ENCODE data around the gene FREM3.

Gene FREM3

DNA sequence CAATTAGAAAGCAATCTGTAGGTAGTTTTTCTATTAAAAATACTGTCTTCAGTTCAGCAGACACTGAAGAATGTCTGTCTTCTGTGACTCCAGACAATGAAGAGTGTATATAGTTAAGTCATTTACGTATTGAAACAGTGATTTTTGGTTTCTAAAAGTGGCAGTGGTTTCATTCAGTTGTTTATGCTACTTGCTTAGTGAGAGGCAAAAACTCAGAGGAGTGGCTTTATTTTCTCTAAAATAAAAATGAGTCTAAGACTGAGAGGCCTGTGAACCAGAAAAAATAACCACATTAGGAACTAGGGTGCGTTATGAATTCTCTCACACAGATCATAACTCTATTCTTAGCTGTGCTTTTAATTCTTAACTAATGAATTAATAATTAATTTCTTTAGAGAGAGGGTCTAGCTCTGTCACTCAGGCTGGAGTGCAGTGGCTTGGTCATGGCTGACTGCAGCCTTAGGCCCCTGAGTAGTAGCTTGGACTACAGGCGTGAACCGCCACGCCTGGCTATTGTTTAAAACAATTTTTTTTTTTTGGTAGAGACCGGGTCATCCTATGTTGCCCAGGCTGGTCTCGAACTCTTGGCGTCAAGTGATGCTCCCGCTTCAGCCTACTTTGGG is 31.4 kb downstream of the FREM3 start:
- Histone ChIP-seq H3K4me3 (ENCODE audit: insufficient read length, low read depth) (no peak overlapping the region), H3K9ac (ENCODE audit: insufficient read length, low read depth) (no peak overlapping the region), H3K4me1 (ENCODE audit: insufficient read depth, insufficient read length) (no peaks in the 10 kb centered on the region), H3K27me3 (ENCODE audit: insufficient read depth, insufficient read length) (no peaks in the 10 kb centered on the region), H3K36me3 (ENCODE audit: insufficient read depth, insufficient read length, low read length) (no peaks in the 10 kb centered on the region), H3K9me3 (ENCODE audit: insufficient read depth, low read length) (no peaks in the 10 kb centered on the region; the same call in 1 of the 2 replicates)
- TF ChIP-seq ZNF274 (IDR thresholded peaks at IDR 0.05; ENCODE audit: low read depth, low read length) (no peak), SUZ12 (IDR thresholded peaks at IDR 0.05; ENCODE audit: extremely low read depth, insufficient read depth, insufficient read length) (no peak), YY1 (IDR thresholded peaks at IDR 0.05; ENCODE audit: insufficient read depth, insufficient read length) (no peak)
- no peak for DNase-seq (ENCODE audit: low read depth, low spot score)

DNA sequence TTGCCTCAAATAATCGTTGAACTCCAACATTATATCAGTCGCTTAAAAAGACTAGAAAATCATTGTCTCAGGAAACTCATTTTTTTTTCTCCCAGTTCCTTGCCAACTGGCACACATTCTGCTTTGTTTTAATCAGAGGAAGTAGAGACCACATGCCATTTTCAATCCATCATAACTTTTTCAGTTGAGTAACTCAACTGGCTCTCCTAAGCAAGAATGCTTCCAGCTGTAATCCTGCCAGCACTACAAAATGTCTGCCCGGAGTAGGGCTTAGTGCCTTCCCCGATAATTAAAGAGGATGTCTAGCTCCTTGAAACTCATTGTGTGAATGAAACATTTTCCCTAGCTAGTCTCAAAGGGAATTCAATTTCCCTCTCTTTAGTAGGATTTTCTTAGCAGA is 33.0 kb downstream of the FREM3 start:
- Histone ChIP-seq H3K36me3 (ENCODE audit: insufficient read depth, insufficient read length, low read length) (no peaks in the 10 kb centered on the region), H3K9me3 (ENCODE audit: insufficient read depth, low read length) (no peaks in the 10 kb centered on the region), H3K9ac (ENCODE audit: insufficient read length, low read depth) (no peak overlapping the region), H3K4me1 (ENCODE audit: insufficient read depth, insufficient read length) (no peaks in the 10 kb centered on the region), H3K4me3 (ENCODE audit: insufficient read length, low read depth) (no peak overlapping the region), H3K27me3 (ENCODE audit: insufficient read depth, insufficient read length) (no peaks in the 10 kb centered on the region)
- TF ChIP-seq ZNF274 (IDR thresholded peaks at IDR 0.05; ENCODE audit: low read depth, low read length) = no peak
- no peak for TF ChIP-seq YY1 (IDR thresholded peaks at IDR 0.05; ENCODE audit: insufficient read depth, insufficient read length)
- no peak for TF ChIP-seq SUZ12 (IDR thresholded peaks at IDR 0.05; ENCODE audit: extremely low read depth, insufficient read depth, insufficient read length)
- no peak for DNase-seq (ENCODE audit: low read depth, low spot score)

DNA sequence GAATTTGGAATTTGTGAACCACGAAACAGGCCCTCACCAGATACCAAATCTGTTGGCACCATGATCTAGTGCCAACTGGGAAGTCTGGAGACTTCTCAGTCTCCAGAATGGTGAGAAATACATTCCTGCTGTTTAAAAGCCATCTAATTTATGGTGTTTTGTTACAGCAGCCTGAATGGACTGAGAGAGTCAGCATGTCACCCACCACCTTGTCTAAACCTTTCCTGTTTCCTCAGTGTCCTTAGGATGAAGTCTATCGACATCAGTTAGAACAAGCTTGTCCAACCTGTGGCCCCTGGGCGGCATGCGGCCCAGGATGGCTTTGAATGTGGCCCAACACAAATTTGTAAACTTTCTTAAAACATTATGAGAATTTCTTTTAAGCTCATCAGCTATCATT is 42.1 kb downstream of the FREM3 start:
- no peak overlapping the region for H3K9ac ChIP-seq (ENCODE audit: insufficient read length, low read depth)
- no peak for TF ChIP-seq ZNF274 (IDR thresholded peaks at IDR 0.05; ENCODE audit: low read depth, low read length)
- TF ChIP-seq YY1 (IDR thresholded peaks at IDR 0.05; ENCODE audit: insufficient read depth, insufficient read length) = no peak
- TF ChIP-seq SUZ12 (IDR thresholded peaks at IDR 0.05; ENCODE audit: extremely low read depth, insufficient read depth, insufficient read length) = no peak
- no peak overlapping the region for H3K4me3 ChIP-seq (ENCODE audit: insufficient read length, low read depth)
- DNase-seq (ENCODE audit: low read depth, low spot score) = no peak
- no peaks in the 10 kb centered on the region for H3K27me3 ChIP-seq (ENCODE audit: insufficient read depth, insufficient read length)
- no peaks in the 10 kb centered on the region for H3K4me1 ChIP-seq (ENCODE audit: insufficient read depth, insufficient read length)
- no peaks in the 10 kb centered on the region for H3K9me3 ChIP-seq (ENCODE audit: insufficient read depth, low read length)
- no peaks in the 10 kb centered on the region for H3K36me3 ChIP-seq (ENCODE audit: insufficient read depth, insufficient read length, low read length)

DNA sequence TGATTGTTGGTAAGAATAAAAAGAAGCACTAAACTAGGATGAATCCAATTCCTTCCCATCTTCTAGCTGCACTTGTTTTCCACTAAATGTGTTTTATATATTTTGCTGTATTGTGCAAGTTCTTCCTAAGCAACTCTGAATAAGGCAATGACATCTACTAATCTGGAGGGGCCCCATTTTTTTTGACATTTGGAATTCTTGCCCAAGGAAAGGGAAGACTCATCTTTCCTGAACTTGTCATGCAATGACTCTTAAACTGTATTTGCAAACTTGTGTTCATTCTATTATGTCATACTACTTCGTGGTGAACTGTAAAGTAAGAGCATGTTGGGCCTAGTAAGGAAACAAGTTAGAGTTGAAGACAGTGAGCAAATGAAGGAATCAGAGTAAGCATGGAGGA is 45.9 kb downstream of the FREM3 start:
- no peak overlapping the region for H3K4me3 ChIP-seq (ENCODE audit: insufficient read length, low read depth)
- H3K27me3 ChIP-seq (ENCODE audit: insufficient read depth, insufficient read length) = no peaks in the 10 kb centered on the region
- H3K36me3 ChIP-seq (ENCODE audit: insufficient read depth, insufficient read length, low read length) = no peaks in the 10 kb centered on the region
- no peak for DNase-seq (ENCODE audit: low read depth, low spot score)
- H3K9ac ChIP-seq (ENCODE audit: insufficient read length, low read depth) = no peak overlapping the region
- TF ChIP-seq ZNF274 (IDR thresholded peaks at IDR 0.05; ENCODE audit: low read depth, low read length) (no peak), YY1 (IDR thresholded peaks at IDR 0.05; ENCODE audit: insufficient read depth, insufficient read length) (no peak), SUZ12 (IDR thresholded peaks at IDR 0.05; ENCODE audit: extremely low read depth, insufficient read depth, insufficient read length) (no peak)
- H3K4me1 ChIP-seq (ENCODE audit: insufficient read depth, insufficient read length) = no peaks in the 10 kb centered on the region
- H3K9me3 ChIP-seq (ENCODE audit: insufficient read depth, low read length) = no peaks in the 10 kb centered on the region

DNA sequence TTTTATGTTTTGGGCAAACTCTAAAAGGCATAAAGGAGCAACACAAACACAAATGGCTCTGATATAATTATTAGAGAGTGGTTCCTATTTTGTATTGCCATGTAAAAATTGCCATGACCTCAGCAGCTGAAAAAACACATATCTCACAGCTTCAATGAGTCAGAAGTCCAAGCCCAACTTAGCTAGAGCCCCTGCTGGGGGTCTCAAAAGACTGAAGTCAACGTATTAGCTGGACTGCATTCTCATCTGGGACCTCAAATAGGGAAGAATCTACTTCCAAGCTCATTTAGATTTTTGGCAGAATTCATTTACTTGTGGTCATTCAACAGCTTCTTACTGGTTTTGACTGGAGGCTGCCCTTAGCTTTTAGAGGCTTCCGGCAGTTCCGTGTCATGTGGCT is 47.4 kb downstream of the FREM3 start:
- no peaks in the 10 kb centered on the region for H3K9me3 ChIP-seq (ENCODE audit: insufficient read depth, low read length)
- no peak overlapping the region for H3K9ac ChIP-seq (ENCODE audit: insufficient read length, low read depth)
- TF ChIP-seq YY1 (IDR thresholded peaks at IDR 0.05; ENCODE audit: insufficient read depth, insufficient read length) (no peak), SUZ12 (IDR thresholded peaks at IDR 0.05; ENCODE audit: extremely low read depth, insufficient read depth, insufficient read length) (no peak), ZNF274 (IDR thresholded peaks at IDR 0.05; ENCODE audit: low read depth, low read length) (no peak)
- no peak overlapping the region for H3K4me3 ChIP-seq (ENCODE audit: insufficient read length, low read depth)
- H3K27me3 ChIP-seq (ENCODE audit: insufficient read depth, insufficient read length) = no peaks in the 10 kb centered on the region
- H3K4me1 ChIP-seq (ENCODE audit: insufficient read depth, insufficient read length) = no peaks in the 10 kb centered on the region
- H3K36me3 ChIP-seq (ENCODE audit: insufficient read depth, insufficient read length, low read length) = no peaks in the 10 kb centered on the region
- no peak for DNase-seq (ENCODE audit: low read depth, low spot score)

DNA sequence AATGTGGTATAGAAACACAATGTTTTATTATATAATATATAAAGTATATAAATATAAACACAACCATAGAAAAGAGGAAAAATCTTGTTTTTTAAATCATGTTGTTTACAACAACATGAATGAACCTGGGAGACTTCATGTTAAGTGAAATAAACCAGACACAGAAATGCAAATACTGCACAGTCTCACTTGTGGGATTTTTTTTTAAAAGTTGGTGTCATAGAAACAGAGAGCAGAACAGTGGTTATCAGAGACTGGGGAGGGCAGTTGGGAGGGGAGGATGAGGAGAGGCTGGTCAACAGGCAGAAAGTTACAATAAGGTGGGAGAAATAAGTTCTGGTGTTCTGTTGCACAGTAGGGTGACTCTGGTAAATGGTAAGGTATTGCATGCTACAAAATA is 57.1 kb downstream of the FREM3 start:
- Histone ChIP-seq H3K4me3 (ENCODE audit: insufficient read length, low read depth) (no peak overlapping the region), H3K4me1 (ENCODE audit: insufficient read depth, insufficient read length) (no peaks in the 10 kb centered on the region), H3K9ac (ENCODE audit: insufficient read length, low read depth) (no peak overlapping the region), H3K36me3 (ENCODE audit: insufficient read depth, insufficient read length, low read length) (no peaks in the 10 kb centered on the region), H3K27me3 (ENCODE audit: insufficient read depth, insufficient read length) (no peaks in the 10 kb centered on the region), H3K9me3 (ENCODE audit: insufficient read depth, low read length) (no peaks in the 10 kb centered on the region)
- no peak for DNase-seq (ENCODE audit: low read depth, low spot score)
- TF ChIP-seq ZNF274 (IDR thresholded peaks at IDR 0.05; ENCODE audit: low read depth, low read length) = no peak
- no peak for TF ChIP-seq SUZ12 (IDR thresholded peaks at IDR 0.05; ENCODE audit: extremely low read depth, insufficient read depth, insufficient read length)
- TF ChIP-seq YY1 (IDR thresholded peaks at IDR 0.05; ENCODE audit: insufficient read depth, insufficient read length) = no peak

DNA sequence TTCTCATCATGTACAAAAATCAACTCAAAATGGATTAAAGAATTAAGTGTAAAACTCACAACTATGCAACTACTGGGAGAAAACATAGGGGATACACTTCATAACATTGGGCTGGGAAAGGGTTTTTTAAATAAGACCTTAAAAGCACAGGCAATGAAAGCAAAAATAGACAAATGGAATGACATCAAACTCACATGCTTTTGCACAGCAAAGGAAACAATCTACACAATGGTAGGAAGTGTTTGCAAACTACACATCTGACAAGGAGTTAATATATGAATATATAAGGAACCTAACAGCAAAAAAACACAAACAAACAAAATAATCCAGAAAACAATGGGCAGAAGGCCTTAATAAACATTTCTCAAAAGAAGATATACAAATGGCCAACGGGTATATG is 57.9 kb downstream of the FREM3 start:
- no peaks in the 10 kb centered on the region for H3K9me3 ChIP-seq (ENCODE audit: insufficient read depth, low read length)
- no peak for DNase-seq (ENCODE audit: low read depth, low spot score)
- no peak overlapping the region for H3K9ac ChIP-seq (ENCODE audit: insufficient read length, low read depth)
- H3K36me3 ChIP-seq (ENCODE audit: insufficient read depth, insufficient read length, low read length) = no peaks in the 10 kb centered on the region
- H3K4me1 ChIP-seq (ENCODE audit: insufficient read depth, insufficient read length) = no peaks in the 10 kb centered on the region
- TF ChIP-seq ZNF274 (IDR thresholded peaks at IDR 0.05; ENCODE audit: low read depth, low read length) (no peak), SUZ12 (IDR thresholded peaks at IDR 0.05; ENCODE audit: extremely low read depth, insufficient read depth, insufficient read length) (no peak), YY1 (IDR thresholded peaks at IDR 0.05; ENCODE audit: insufficient read depth, insufficient read length) (no peak)
- no peaks in the 10 kb centered on the region for H3K27me3 ChIP-seq (ENCODE audit: insufficient read depth, insufficient read length)
- no peak overlapping the region for H3K4me3 ChIP-seq (ENCODE audit: insufficient read length, low read depth)
